Measurements from ENCODE around the gene DPYSL5. TPM values are rescaled to one million over a fixed set of nuclear protein-coding genes. Genes with fewer than 3 reads are reported as not detected.

The DPYSL5 gene
- total and polyA plus RNA-seq, 2 of the 13 experiments (the other 11 are each of a cell fraction or from before 2014, with no cell fraction given): 0.15 TPM; not detected in 1

DNA sequence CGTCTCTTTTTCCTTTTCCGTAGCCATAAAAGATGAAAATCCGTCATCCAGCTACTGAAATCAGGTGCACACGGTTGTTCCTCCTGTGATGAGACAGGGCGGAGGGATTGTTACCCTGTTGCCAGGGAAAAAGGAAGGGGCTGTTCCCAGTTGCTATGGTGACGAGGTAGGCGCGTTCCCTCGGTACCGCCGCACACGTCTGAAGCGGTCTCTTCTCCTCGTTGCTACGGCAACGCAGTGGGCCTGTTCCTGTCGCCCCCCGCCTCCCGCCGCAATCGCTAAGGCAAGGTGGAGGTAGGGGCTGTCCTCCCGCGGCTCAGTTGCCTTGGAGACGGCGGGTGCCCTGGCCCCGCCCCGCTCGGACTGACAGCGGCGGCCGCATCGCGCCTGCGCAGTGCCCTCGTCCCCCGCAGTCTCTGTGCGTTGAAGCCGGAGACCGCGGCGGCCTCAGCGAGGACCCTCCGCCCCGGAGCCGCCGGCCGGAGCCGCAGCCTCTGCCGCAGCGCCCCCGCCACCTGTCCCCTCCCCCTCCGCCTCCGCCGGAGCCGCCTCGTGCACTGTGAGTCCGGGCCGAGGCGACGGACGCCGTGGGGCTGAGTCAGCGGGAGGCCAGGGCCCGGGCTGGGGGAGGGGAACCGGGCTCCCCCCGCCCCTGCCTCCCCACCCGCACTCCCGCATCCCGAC is 122.5 kb downstream of the DPYSL5 start, which contains the start of gene MAPRE3:
MAPRE3 (plus strand) TSS at position 394 of the 684 bp plus-strand sequence. CDS start 51,582 bp downstream, outside the sequence.
- H2AFZ ChIP-seq (ENCODE audit: low read length): no peak within 1 kb of the TSS
- peak; percentile 94 for ATAC-seq
- peak; percentile 51 for DNase-seq (ENCODE audit: low spot score)
- peak within 1 kb of the TSS; percentile 95 for H3K4me2 ChIP-seq (ENCODE audit: low read depth, low read length)
- in situ Hi-C loops (cut with HindIII; ENCODE audit: extremely low pct_ligation_motif_present, low pct_unique_long_range_greater_than_20kb): no loop called here
- H3K4me1 ChIP-seq (ENCODE audit: insufficient read depth, low read length): peaks cover 13% of the 10 kb centered on the region
- WGBS (ENCODE audit: low lambda C conversion rate): 2% methylated on average over 31 of the region's 69 CpGs
- H3K79me2 ChIP-seq (ENCODE audit: insufficient read depth, low read length): no peaks in the 10 kb centered on the region
- FAIRE-seq: no peak
- no peak within 1 kb of the TSS; the same call in 1 of the 2 replicates for H3K9ac ChIP-seq (ENCODE audit: insufficient read depth, low read depth, low read length)
- H3K36me3 ChIP-seq (replicated peaks in 1 of 2; ENCODE audit: control insufficient read depth in 1 of 2, insufficient read depth in 2 of 2, low read length in 2 of 2): no peaks in the 10 kb centered on the region
- BruUV-seq (replicated peaks): no TSS peak
- intact Hi-C loops (cut with micrococcal nuclease; ENCODE audit: unreplicated experiment): no loop called here
- H3K27ac ChIP-seq (ENCODE audit: extremely low read length, insufficient read depth, low read length): no peak within 1 kb of the TSS
- no peaks in the 10 kb centered on the region for H4K20me1 ChIP-seq (ENCODE audit: insufficient read depth, low read length)
- H3K9me3 ChIP-seq (ENCODE audit: low read length): no peaks in the 10 kb centered on the region
- peak within 1 kb of the TSS; percentile 48 to 75 (median 61); a peak in 5 of 6 replicates for H3K4me3 ChIP-seq (replicated peaks in 1 of 3; ENCODE audit: insufficient read depth in 1 of 3, low read depth in 2 of 3, low read length in 3 of 3)
- H3K27me3 ChIP-seq (ENCODE audit: control insufficient read depth in 1 of 2, insufficient read depth in 2 of 2, low read length in 2 of 2): peaks cover 0 to 56% of the 10 kb centered on the region in 2 experiments; a peak in 4 of 5 replicates
- CTCF ChIA-PET (ENCODE audit: low intra/inter-chr PET ratio, low total read pairs): no interaction called here
- POLR2A ChIA-PET: no interaction called here
- TF ChIP-seq ZNF563 (CRISPR knock-in tag; IDR thresholded peaks at IDR 0.05) (peak; percentile 82), PCBP2 (optimal IDR thresholded peaks at IDR 0.05; ENCODE audit: low read depth, low read length, poor library complexity, severe bottlenecking) (no peak), NRL (CRISPR knock-in tag; IDR thresholded peaks at IDR 0.05; ENCODE audit: borderline replicate concordance) (0 out of 2 replicates have a peak, but pooled peaks have one; percentile 73), ZNF883 (CRISPR knock-in tag; IDR thresholded peaks at IDR 0.05; ENCODE audit: not compliant biosample characterization) (no peak), SNAPC5 (CRISPR knock-in tag; IDR thresholded peaks at IDR 0.05; ENCODE audit: borderline replicate concordance) (no peak), SAP130 (CRISPR knock-in tag; IDR thresholded peaks at IDR 0.05; ENCODE audit: low read depth) (peak; percentile 77), HOXD1 (CRISPR knock-in tag; IDR thresholded peaks at IDR 0.05) (0 out of 2 replicates have a peak, but pooled peaks have one; percentile 28)
- TF ChIP-seq, protein P1, sequence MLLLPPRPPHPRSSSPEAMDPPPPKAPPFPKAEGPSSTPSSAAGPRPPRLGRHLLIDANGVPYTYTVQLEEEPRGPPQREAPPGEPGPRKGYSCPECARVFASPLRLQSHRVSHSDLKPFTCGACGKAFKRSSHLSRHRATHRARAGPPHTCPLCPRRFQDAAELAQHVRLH (CRISPR knock-in tag; IDR thresholded peaks at IDR 0.05; ENCODE audit: borderline replicate concordance, low read depth): no peak
- TF ChIP-seq, protein P2, sequence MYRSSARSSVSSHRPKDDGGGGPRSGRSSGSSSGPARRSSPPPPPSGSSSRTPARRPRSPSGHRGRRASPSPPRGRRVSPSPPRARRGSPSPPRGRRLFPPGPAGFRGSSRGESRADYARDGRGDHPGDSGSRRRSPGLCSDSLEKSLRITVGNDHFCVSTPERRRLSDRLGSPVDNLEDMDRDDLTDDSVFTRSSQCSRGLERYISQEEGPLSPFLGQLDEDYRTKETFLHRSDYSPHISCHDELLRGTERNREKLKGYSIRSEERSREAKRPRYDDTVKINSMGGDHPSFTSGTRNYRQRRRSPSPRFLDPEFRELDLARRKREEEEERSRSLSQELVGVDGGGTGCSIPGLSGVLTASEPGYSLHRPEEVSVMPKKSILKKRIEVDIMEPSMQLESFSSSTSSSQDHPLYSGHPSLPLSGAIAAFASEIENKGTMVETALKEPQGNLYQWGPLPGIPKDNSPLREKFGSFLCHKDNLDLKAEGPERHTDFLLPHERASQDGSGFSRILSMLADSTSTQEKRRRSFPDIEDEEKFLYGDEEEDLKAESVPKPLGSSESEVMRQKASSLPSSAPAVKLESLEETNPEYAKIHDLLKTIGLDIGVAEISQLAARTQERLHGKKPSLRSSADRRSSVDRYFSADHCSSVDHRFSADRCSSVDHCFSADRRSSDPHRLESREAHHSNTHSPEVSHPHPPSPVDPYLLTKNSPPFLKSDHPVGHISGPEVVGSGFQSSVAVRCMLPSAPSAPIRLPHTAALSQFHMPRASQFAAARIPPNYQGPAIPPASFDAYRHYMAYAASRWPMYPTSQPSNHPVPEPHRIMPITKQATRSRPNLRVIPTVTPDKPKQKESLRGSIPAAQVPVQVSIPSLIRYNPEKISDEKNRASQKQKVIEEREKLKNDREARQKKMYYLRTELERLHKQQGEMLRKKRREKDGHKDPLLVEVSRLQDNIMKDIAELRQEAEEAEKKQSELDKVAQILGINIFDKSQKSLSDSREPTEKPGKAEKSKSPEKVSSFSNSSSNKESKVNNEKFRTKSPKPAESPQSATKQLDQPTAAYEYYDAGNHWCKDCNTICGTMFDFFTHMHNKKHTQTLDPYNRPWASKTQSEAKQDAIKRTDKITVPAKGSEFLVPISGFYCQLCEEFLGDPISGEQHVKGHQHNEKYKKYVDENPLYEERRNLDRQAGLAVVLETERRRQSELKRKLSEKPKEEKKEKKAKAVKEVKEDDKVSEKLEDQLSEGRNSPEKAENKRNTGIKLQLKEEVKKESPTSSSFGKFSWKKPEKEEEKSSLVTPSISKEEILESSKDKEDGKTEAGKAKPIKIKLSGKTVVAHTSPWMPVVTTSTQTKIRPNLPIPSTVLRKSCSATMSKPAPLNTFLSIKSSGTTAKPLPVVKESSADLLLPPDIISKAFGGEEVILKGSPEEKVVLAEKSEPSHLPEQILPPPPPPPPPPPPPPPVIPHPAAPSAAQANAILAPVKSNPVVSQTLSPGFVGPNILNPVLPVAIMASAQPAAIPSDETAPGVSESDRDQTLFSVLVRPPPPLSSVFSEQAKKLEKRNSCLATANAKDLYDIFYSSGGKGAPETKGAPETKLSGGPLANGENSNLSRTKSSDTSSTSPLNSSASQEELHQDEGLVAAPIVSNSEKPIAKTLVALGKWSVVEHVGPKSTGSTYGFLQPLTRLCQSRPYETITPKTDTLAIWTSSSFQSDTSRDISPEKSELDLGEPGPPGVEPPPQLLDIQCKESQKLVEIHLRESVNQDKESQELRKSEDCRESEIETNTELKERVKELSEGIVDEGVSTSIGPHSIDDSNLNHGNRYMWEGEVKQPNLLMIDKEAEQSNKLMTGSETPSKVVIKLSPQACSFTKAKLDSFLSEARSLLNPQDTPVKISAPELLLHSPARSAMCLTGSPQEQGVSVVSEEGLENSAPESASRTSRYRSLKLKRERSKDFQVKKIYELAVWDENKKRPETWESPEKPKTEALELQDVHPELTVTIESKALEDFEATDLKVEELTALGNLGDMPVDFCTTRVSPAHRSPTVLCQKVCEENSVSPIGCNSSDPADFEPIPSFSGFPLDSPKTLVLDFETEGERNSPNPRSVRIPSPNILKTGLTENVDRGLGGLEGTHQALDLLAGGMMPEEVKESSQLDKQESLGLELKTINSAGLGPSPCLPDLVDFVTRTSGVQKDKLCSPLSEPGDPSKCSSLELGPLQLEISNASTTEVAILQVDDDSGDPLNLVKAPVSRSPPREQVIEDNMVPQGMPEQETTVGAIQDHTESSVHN (CRISPR knock-in tag; IDR thresholded peaks at IDR 0.05): no peak
- TF ChIP-seq, protein P3, sequence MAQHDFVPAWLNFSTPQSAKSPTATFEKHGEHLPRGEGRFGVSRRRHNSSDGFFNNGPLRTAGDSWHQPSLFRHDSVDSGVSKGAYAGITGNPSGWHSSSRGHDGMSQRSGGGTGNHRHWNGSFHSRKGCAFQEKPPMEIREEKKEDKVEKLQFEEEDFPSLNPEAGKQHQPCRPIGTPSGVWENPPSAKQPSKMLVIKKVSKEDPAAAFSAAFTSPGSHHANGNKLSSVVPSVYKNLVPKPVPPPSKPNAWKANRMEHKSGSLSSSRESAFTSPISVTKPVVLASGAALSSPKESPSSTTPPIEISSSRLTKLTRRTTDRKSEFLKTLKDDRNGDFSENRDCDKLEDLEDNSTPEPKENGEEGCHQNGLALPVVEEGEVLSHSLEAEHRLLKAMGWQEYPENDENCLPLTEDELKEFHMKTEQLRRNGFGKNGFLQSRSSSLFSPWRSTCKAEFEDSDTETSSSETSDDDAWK (CRISPR knock-in tag; IDR thresholded peaks at IDR 0.05): no peak

All from HepG2 (cell line).